ENCODE measurements around the gene DYSF. TPM values are rescaled to one million over a fixed set of nuclear protein-coding genes. Genes with fewer than 3 reads are reported as not detected.

Gene DYSF
- total RNA-seq, 4 donors from 2014 or later: 2.6 to 20.7 (median 12.7) TPM

- intact Hi-C loops (cut with DNase I; ENCODE audit: low total_unique reads): no loop called here
- DNase-seq: no peak
- Histone ChIP-seq H3K27ac (no peak overlapping the region), H3K36me3 (no peaks in the 10 kb centered on the region), H3K27me3 (no peaks in the 10 kb centered on the region), H3K4me3 (no peak overlapping the region), H3K4me1 (no peaks in the 10 kb centered on the region), H3K9me3 (no peaks in the 10 kb centered on the region)
- TF ChIP-seq CTCF (IDR thresholded peaks at IDR 0.05) (no peak), POLR2A (IDR thresholded peaks at IDR 0.05) (no peak)
Measured at GRCh38 chr2:71662665-71663394, 209.5 kb downstream of the DYSF start.

GRCh38 chr2:71664161-71664560 lies 210.8 kb downstream of the DYSF start:
- intact Hi-C loops (cut with DNase I; ENCODE audit: low total_unique reads): no loop called here
- Histone ChIP-seq H3K27me3 (no peaks in the 10 kb centered on the region), H3K9me3 (no peaks in the 10 kb centered on the region), H3K36me3 (no peaks in the 10 kb centered on the region), H3K27ac (no peak overlapping the region), H3K4me3 (no peak overlapping the region), H3K4me1 (no peaks in the 10 kb centered on the region)
- no peak for TF ChIP-seq CTCF (IDR thresholded peaks at IDR 0.05)
- no peak for TF ChIP-seq POLR2A (IDR thresholded peaks at IDR 0.05)
- no peak for DNase-seq

GRCh38 chr2:71665168-71666093 lies 212.1 kb downstream of the DYSF start:
- no peak for TF ChIP-seq POLR2A (IDR thresholded peaks at IDR 0.05)
- TF ChIP-seq CTCF (IDR thresholded peaks at IDR 0.05): no peak
- H3K4me1 ChIP-seq: no peaks in the 10 kb centered on the region
- intact Hi-C loops (cut with DNase I; ENCODE audit: low total_unique reads): no loop called here
- no peak for DNase-seq
- no peak overlapping the region for H3K4me3 ChIP-seq
- no peak overlapping the region for H3K27ac ChIP-seq
- no peaks in the 10 kb centered on the region for H3K36me3 ChIP-seq
- H3K27me3 ChIP-seq: no peaks in the 10 kb centered on the region
- H3K9me3 ChIP-seq: no peaks in the 10 kb centered on the region

GRCh38 chr2:71666094-71666474 lies 212.7 kb downstream of the DYSF start:
- no peak for DNase-seq
- Histone ChIP-seq H3K4me1 (no peaks in the 10 kb centered on the region), H3K27ac (no peak overlapping the region), H3K4me3 (no peak overlapping the region), H3K27me3 (no peaks in the 10 kb centered on the region), H3K9me3 (no peaks in the 10 kb centered on the region), H3K36me3 (no peaks in the 10 kb centered on the region)
- intact Hi-C loops (cut with DNase I; ENCODE audit: low total_unique reads): no loop called here
- TF ChIP-seq CTCF (IDR thresholded peaks at IDR 0.05): no peak
- no peak for TF ChIP-seq POLR2A (IDR thresholded peaks at IDR 0.05)
